MM.1S (cell line): ENCODE measurements around the gene F10.

Experiments
- DNase-seq: peaks from one replicate; pipeline ENCODE4 v3.0.0-alpha.2; 2015
- H2AFZ ChIP-seq: fragments of 300-600 bp; sonication (generic); 2 replicates; pipeline ENCODE4 v1.6.0; 2016; ENCODE audit warnings: antibody characterized with exemption, low read length
- H3F3A ChIP-seq: fragments of 300-600 bp; sonication (generic); 2 replicates; pipeline ENCODE4 v1.6.1; 2016; ENCODE audit warnings: mild to moderate bottlenecking, antibody characterized with exemption, low read length, moderate library complexity, mixed read lengths; ENCODE audit not compliant: insufficient read depth
- H3K27ac ChIP-seq: fragments of 300-600 bp; sonication (generic); 2 replicates; pipeline ENCODE4 v1.5.1; 2016; ENCODE audit warnings: mild to moderate bottlenecking, low read length
- H3K27me3 ChIP-seq: fragments of 300-600 bp; sonication (generic); replicated peaks from 2 replicates; pipeline ENCODE4 v1.6.0; 2016; ENCODE audit warnings: low read length; ENCODE audit not compliant: insufficient read depth
- H3K36me3 ChIP-seq: fragments of 300-600 bp; sonication (generic); replicated peaks from 2 replicates; pipeline ENCODE4 v1.6.1; 2016; ENCODE audit warnings: mild to moderate bottlenecking, low read length, mixed read lengths; ENCODE audit not compliant: insufficient read depth
- H3K4me1 ChIP-seq: fragments of 300-600 bp; sonication (generic); 2 replicates; pipeline ENCODE4 v1.6.1; 2016; ENCODE audit warnings: low read length, mixed read lengths
- H3K4me2 ChIP-seq: fragments of 300-600 bp; sonication (generic); 2 replicates; pipeline ENCODE4 v1.6.0; 2016; ENCODE audit warnings: low read depth, low read length
- H3K4me3 ChIP-seq: fragments of 300-600 bp; sonication (generic); 2 replicates; pipeline ENCODE4 v1.5.1; 2016; ENCODE audit warnings: low read length, mixed read lengths
- H3K79me2 ChIP-seq: fragments of 300-600 bp; sonication (generic); 2 replicates; pipeline ENCODE4 v1.6.1; 2016; ENCODE audit warnings: mixed run types, low read length, mixed read lengths
- H3K9ac ChIP-seq: fragments of 300-600 bp; sonication (generic); 2 replicates; pipeline ENCODE4 v1.6.1; 2016; ENCODE audit warnings: low read length, mixed read lengths
- H3K9me2 ChIP-seq: fragments of 300-600 bp; sonication (generic); replicated peaks from 2 replicates; pipeline ENCODE4 v1.6.1; 2016; ENCODE audit warnings: mild to moderate bottlenecking, low read length, mixed read lengths; ENCODE audit not compliant: insufficient read depth
- H3K9me3 ChIP-seq: fragments of 300-600 bp; sonication (generic); replicated peaks from 2 replicates; pipeline ENCODE4 v1.6.1; 2016; ENCODE audit warnings: mild to moderate bottlenecking, low read length, mixed read lengths; ENCODE audit not compliant: insufficient read depth
- H4K20me1 ChIP-seq: fragments of 300-600 bp; sonication (generic); 2 replicates; pipeline ENCODE4 v1.6.1; 2016; ENCODE audit warnings: mild to moderate bottlenecking, low read length, moderate library complexity, mixed read lengths; ENCODE audit not compliant: insufficient read depth
- EZH2 ChIP-seq: fragments of 300-600 bp; sonication (generic); optimal IDR thresholded peaks from 2 replicates; pipeline ENCODE3; 2017; ENCODE audit warnings: low read depth, mild to moderate bottlenecking, antibody characterized with exemption, low read length, mixed read lengths
- EZH2phosphoT487 ChIP-seq: fragments of 300-600 bp; sonication (generic); IDR thresholded peaks from 2 replicates; pipeline ENCODE4 v1.6.1; 2018; ENCODE audit warnings: antibody characterized with exemption, low read length
- TF ChIP-seq, protein P1 (sequence below): fragments of 300-600 bp; sonication (generic); IDR thresholded peaks from 2 replicates; pipeline ENCODE4 v1.5.1; 2016; ENCODE audit warnings: antibody characterized with exemption, low read length, mixed read lengths

The F10 gene

DNA sequence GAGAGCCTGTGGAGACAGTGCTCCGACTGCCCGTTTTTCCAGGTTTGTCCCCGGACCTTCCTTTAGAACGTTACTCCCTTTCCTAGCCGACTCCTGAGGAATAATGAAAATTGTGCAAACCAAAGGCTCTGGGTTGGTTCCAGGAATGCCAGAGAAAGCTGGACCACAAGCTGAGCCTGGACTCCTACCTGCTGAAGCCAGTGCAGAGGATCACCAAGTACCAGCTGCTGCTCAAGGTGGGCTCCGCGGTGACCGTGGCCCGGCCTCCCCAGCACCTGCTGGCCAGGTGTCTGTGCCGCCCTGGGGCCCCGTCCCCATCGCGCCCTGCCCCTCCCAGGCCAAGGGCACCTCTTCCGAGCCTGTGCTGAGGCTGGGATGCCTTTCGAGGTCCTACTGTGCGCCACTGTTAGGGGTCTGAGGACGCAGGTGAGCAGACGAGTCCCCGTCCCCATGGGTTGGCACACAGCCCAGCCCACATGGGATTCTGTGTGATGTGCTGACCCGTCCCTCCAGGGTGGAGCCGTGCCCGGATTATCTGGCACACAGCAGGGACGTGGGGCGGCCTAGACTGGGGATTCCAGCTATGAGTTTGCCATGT lies 37.6 kb upstream of the F10 start:
- Histone ChIP-seq H3K79me2 (no peaks in the 10 kb centered on the region), H3K36me3 (no peaks in the 10 kb centered on the region), H3K27ac (no peak overlapping the region), H3K27me3 (peaks cover 91% of the 10 kb centered on the region), H2AFZ (no peak overlapping the region), H3K9me3 (no peaks in the 10 kb centered on the region), H3F3A (no peaks in the 10 kb centered on the region), H3K4me1 (no peaks in the 10 kb centered on the region), H4K20me1 (no peaks in the 10 kb centered on the region), H3K4me2 (no peak overlapping the region), H3K4me3 (no peak overlapping the region), H3K9ac (no peak overlapping the region), H3K9me2 (no peaks in the 10 kb centered on the region)
- TF ChIP-seq EZH2phosphoT487 = no peak
- TF ChIP-seq, protein P1, sequence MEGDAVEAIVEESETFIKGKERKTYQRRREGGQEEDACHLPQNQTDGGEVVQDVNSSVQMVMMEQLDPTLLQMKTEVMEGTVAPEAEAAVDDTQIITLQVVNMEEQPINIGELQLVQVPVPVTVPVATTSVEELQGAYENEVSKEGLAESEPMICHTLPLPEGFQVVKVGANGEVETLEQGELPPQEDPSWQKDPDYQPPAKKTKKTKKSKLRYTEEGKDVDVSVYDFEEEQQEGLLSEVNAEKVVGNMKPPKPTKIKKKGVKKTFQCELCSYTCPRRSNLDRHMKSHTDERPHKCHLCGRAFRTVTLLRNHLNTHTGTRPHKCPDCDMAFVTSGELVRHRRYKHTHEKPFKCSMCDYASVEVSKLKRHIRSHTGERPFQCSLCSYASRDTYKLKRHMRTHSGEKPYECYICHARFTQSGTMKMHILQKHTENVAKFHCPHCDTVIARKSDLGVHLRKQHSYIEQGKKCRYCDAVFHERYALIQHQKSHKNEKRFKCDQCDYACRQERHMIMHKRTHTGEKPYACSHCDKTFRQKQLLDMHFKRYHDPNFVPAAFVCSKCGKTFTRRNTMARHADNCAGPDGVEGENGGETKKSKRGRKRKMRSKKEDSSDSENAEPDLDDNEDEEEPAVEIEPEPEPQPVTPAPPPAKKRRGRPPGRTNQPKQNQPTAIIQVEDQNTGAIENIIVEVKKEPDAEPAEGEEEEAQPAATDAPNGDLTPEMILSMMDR = no peak
- no peak for TF ChIP-seq EZH2
- no peak for DNase-seq

DNA sequence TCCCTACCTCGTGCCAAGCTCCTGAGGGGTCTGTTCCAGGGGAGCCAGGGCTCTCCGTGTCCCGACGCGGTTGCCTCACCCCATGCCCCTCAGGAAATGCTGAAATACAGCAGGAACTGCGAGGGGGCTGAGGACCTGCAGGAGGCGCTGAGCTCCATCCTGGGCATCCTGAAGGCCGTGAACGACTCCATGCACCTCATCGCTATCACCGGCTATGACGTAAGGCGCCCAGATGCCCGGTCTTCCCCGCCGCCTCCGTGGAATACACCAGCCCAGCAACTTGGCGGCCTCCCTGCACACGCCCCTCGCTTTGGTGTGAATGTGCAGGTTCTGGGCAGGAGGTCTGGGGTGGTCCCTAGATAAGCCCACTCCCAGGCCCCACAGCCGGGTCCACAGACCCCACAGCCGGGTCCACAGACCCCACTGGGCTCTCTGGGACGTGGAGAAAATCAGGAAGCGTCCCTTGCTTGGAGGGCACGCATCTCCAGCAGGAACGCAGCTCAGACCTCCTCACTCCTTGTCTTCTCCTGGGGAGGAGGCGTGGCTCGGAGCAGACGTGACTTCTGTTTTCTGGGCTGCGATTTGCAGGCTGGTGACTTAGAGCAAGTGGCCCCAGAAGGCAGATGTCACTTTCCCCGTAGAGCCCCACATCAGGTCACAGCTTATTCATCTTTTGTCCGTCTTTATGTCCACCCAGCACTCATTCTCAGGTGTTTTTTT lies 36.4 kb upstream of the F10 start:
- Histone ChIP-seq H3K27me3 (peaks cover 90% of the 10 kb centered on the region), H3K4me2 (no peak overlapping the region), H3K9me2 (no peaks in the 10 kb centered on the region), H3K9ac (no peak overlapping the region), H3K4me3 (no peak overlapping the region), H4K20me1 (no peaks in the 10 kb centered on the region), H3K4me1 (no peaks in the 10 kb centered on the region), H2AFZ (no peak overlapping the region), H3K79me2 (no peaks in the 10 kb centered on the region), H3F3A (no peaks in the 10 kb centered on the region), H3K36me3 (no peaks in the 10 kb centered on the region), H3K9me3 (no peaks in the 10 kb centered on the region), H3K27ac (no peak overlapping the region)
- DNase-seq = no peak
- TF ChIP-seq, protein P1 = no peak
- TF ChIP-seq EZH2phosphoT487 (no peak), EZH2 (no peak)

DNA sequence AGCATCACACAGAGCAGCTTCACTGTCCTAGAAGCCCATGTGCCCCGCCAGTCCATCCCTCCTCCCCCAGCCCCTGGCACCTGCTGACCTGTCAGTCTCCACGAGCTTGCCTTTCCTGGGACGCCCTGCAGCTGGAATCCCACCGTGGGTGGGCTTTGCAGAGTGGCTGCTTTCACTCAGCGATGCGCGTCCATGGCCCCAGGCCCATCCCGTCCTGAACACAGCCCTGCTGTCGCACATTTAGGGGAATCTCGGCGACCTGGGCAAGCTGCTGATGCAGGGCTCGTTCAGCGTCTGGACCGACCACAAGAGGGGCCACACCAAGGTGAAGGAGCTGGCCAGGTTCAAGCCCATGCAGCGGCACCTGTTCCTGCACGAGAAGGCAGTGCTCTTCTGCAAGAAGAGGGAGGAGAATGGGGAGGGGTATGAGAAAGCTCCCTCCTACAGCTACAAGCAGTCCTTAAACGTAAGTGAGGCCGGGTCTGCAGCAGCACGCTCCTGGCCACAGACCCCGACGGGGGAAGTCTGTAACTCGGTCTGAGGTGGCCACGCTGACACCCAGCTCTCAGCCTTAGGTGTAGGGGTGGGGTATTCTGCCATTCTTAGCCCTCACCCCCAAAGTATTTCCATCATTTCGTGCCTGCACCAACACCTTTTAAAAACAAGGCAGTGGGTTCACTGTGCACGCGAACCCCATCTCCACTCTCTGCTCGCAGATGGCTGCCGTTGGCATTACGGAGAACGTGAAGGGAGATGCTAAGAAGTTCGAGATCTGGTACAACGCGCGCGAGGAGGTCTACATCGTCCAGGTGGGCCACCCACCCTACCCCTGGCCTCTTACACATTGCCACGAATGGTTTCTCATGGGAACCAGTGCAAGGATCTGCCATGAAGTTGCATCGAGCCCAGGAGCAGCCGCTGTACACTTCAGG lies 35.3 kb upstream of the F10 start:
- Histone ChIP-seq H2AFZ (no peak overlapping the region), H3K4me3 (no peak overlapping the region), H3K9me2 (no peaks in the 10 kb centered on the region), H3K9me3 (no peaks in the 10 kb centered on the region), H3K27ac (no peak overlapping the region), H3K9ac (no peak overlapping the region), H3K27me3 (peaks cover 90% of the 10 kb centered on the region), H3K4me1 (no peaks in the 10 kb centered on the region), H3F3A (no peaks in the 10 kb centered on the region), H3K79me2 (no peaks in the 10 kb centered on the region), H3K36me3 (no peaks in the 10 kb centered on the region), H4K20me1 (no peaks in the 10 kb centered on the region), H3K4me2 (no peak overlapping the region)
- no peak for DNase-seq
- TF ChIP-seq, protein P1 = no peak
- TF ChIP-seq EZH2phosphoT487 = no peak
- no peak for TF ChIP-seq EZH2
